ENCODE measurements around the gene CDH8.

Gene CDH8

GRCh38 chr16:62022688-62023087 lies 13.6 kb downstream of the CDH8 start:
- DNase-seq: no peak

DNA sequence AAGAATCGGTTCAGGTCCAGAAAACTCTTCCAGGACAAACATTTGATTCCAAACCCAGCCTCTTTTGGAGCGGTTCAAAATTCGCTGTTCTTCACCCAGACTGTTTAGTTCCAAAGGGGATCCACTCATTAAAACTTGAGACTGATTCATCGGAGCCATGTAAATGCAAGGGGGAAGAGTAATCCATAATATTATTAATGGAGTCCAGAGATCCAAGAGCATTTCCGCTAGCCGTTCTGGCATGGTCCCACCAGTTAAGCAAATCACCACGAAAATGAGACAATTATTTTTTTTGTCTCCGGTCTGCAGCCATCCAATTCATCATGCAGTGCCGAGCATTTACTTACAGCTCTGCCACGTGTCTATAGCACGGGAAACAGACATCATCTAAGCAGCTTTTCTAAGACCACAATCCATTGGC lies 15.1 kb downstream of the CDH8 start:
- no peak for DNase-seq

GRCh38 chr16:62020681-62021080 lies 15.6 kb downstream of the CDH8 start:
- no peak for DNase-seq

DNA sequence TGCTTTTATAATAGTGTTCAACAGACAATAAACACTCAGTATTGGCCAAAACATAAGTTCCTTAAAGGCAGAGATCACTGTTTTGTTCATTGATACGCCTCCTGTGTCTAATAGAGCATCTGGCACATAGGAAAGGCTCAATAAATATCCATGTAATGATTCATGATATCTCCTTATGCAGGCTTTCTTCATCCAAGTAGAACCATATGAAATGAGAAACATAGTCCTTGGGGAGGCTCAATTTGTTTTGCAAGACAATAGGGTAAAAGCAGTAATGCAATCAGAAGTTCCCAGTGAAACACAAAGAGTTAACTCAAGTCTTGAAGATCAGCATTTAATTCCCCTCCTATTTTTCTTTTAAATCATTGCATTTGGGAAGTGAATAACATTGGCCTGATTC lies 16.4 kb downstream of the CDH8 start:
- DNase-seq: no peak

DNA sequence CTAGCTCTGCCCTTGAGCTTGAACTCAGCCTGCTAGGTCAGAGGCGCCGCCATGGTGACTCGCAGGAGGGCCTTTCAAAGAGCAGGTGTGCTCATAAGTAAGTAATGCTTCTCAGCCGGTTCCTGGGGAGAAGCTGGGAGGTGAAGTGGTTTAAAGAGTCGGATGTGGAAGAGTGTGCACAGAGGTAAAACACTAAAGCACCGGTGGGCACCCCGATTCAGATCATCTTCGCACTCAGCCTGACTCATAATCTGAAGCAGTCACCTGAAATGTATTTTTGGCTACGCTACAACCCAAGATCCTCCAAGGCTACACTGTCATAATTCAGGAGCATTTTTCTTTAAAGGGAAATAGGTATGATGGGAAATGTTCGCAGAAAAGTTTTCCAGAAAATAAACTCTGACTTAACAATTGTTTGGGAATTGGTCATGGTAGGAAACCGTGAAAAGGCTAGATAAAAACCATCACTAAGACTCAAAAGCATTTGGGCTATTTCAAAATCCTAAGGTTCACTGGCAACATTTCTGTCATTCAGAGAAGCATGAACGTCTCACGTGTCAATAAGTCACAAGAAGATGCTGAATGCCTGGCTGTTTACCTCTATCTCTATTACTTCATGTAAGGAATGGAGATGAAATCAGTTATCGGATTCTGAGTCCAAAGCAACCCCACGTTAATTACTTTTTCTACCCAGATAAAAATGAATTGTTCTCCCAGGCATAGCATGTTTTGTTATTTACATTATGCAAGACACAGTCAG lies 17.8 kb downstream of the CDH8 start:
- DNase-seq: no peak

DNA sequence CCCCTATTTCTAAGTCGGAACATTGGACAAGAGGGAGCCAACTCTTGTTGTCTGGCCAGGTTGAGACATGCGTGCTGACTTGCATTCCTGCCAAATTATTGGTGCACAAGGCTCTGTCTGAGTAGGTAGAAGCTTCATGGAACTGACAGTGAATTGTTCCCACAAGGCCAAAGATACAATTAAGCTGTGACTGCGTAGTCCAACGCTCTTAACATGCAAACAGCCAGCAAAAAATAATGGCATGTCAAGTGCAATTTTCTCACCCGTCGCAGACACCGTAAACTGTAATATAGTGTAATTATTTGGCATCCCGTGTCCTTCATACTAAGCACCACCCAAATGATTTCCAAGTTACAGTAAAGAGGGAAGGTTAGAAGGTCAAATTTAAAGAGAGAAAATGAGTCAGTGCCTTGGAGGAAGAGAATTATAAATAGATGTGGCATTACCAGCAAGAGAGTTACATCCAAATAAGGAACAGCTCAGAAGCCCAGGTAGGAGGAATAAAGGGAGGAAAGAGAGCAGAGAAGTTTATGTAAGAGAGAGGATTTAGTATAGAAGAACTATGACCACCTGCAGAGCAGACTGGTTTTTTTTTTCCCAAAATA lies 21.8 kb downstream of the CDH8 start:
- DNase-seq: no peak

DNA sequence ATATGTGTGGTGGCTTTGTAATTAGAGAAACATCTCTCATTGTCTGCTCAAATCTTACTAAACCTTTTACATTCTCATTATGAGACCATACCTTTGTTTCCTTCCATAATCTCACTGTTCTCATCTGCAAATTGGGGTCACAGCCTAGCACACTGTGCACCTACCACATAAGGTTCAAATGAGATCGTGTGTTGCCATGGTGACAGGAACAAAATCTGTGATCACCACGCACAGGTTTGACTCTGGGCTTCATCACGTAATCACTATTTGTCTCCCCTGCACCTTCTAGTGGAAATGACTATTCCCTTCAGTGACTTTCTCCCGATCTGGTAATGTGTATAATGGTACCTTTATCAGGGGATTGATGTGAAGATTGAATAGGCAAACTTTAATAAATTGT lies 26.1 kb downstream of the CDH8 start:
- no peak for DNase-seq

DNA sequence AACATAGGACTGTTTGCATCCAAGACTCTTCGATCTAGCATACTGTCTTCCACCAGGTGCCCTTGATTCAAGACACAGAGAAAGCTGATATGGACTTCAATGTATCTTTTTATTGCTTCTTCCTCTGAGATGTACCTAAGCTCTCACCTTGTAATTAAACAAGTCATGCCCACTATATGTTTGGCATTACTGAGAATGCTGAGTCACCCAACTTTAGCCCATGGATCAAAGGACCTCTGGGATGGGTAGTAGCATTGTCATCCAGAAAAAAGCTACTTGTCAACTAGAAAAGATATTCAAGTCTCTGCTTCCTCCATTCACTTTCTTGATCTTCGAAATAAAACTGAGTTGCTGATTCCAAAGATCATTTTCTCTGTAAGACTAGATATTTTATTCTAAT lies 37.8 kb downstream of the CDH8 start:
- DNase-seq: no peak

- DNase-seq: no peak
Observed at GRCh38 chr16:61993108-61993507, 43.1 kb downstream of the CDH8 start.

DNA sequence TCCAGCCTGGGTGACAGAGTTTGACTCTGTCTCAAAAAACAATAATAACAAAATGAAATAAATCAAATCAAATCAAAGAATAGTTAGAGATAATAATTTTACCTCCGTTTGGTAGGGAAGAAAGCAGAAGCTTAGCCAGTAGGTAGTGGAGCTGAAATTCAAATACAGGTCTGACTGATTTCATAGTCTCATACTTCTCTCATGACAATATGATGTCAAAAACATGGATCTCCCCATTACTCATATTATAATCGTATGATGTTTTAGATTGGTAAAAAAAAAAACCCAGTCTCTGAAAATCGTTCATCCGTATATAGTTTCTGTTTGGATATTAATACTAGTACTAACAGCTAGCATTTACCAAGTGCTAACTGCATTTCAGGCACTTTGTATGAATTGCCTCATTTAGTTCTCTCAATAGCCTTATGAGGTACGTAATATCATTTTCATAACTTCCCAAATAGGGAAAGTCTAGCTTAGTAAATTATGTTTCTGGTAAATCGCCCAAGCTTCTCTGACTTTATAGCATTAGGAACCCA lies 48.7 kb downstream of the CDH8 start:
- no peak for DNase-seq

DNA sequence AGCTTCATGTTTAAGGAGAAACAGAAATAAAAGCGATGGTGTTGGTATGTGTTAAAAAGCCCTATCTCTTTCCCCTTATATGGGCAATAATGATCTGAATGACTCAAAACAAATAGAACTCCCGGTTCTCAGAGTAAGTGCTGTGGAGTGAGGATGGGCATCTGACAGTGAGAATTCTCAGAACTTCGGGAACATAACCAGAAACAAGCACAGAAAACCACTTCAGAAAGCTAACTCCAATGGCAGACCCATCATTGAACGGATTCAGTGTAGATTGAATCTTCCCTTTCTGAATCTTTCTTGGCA lies 67.2 kb downstream of the CDH8 start:
- DNase-seq: no peak

DNA sequence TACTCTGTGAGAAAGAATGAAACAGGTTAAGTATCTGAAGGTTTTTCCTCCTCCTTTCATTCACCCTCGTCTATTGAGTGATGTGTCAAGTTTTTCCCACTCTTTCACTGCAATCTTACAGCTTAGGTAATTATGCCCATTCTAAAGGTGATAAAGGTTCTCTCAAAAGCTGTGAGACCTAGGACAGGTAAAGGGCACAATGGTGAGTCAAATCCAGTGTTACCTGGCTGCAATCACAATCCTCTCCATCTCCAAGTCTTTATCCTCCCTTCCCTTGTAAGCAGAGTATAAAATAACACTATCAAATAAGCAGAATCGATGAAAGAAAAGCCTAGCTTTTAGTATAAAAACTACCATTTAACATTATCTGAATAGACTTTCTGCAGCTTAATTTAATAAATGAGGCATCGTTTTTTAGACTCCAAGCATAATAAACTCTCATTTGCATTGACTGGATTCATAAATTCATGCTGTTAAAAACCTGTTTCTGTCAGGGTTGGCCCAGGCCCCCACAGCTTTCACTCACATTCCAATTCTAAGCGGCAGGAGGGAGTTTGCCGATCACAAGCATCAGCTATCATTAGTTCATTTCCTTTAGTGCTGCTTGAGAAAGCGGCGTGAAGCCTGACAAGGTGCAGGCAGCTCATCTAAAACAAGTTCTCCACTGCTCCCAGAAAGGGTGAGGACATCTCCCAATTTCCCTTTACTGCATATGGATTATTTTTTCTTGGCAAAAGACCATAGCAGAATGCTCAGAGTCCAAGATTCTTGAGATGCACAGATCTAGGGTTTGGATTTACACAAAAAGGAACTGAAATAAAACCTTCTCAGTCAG lies 67.8 kb downstream of the CDH8 start:
- no peak for DNase-seq

GRCh38 chr16:61957075-61957855 lies 79.0 kb downstream of the CDH8 start:
- DNase-seq: no peak

DNA sequence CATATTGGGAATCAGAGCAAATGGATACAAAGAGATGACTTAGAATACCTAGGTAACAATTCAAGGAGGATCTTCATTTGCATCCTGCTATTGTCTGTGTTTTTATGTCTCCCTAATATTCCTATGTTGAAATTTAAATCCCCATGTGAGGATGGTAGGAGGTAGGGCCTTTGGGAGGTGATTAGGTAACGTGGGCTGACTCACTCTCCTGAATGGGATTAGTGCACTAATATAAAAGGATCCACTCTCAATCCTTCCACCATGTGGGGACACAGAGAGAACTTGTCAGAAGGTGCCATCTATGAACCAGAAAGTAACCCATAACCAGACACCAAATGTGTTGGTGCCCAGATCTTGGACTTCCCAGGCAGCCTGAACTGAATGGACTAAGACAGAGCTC lies 83.4 kb downstream of the CDH8 start:
- no peak for DNase-seq

DNA sequence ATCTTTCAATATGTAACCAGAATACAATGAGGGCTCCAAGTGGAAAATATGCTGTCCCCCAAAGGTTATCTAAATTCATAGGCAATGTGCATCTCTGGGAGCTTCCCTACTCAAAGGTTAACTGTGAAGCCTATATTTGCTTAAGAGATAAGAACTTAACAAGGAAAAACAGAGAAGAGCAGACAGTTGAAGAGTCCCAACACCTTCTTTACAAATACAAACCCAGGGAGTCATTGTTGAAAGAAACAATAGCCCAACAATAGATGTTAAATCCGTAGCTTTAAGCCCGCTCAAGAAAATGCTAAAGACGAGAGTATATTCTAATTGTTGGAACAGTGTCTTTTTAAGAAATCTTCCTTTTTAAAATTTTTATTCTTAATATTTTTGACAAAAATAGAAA lies 87.8 kb downstream of the CDH8 start:
- DNase-seq: no peak

GRCh38 chr16:61946019-61946418 lies 90.2 kb downstream of the CDH8 start:
- no peak for DNase-seq

DNA sequence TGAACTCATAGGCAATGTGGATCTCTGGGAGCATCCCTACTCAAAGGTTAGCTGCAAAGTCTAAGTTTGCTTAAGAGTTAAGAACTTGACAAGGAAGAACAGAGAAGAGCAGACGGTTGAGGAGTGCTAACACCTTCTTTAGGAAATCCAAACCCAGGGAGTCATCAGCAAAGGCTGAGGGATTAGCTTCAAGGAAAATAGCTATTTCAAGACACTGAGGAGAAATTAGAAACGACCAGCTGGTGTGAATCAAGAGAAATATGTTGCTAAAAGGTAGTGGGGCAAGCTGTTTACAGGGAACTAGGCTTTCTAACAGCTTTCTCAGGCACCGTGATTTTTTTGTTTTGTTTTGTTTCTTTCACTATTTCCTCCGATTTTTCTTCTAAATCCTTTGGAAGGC lies 90.7 kb downstream of the CDH8 start:
- DNase-seq: no peak

GRCh38 chr16:61944004-61944403 lies 92.2 kb downstream of the CDH8 start:
- DNase-seq: no peak

DNA sequence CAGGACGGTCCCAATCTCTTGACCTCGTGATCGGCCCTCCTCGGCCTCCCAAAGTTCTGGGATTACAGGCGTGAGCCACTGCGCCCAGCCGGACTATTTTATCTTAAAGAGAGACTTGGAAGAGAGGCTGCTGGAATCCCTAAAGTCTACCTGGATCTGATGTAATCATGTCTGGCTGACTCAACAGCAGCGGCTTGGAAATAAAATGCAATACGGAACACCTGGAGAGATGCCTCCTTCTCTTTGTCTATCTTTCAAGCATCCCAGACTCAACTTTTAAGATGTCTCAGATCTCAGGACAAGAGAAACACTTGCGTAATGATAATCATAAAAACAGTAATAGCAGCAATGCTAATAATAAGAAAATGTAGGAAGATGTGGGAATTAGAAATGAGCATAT lies 95.6 kb downstream of the CDH8 start:
- no peak for DNase-seq

- no peak for DNase-seq
Observed at GRCh38 chr16:61937646-61938045, 98.6 kb downstream of the CDH8 start.

DNA sequence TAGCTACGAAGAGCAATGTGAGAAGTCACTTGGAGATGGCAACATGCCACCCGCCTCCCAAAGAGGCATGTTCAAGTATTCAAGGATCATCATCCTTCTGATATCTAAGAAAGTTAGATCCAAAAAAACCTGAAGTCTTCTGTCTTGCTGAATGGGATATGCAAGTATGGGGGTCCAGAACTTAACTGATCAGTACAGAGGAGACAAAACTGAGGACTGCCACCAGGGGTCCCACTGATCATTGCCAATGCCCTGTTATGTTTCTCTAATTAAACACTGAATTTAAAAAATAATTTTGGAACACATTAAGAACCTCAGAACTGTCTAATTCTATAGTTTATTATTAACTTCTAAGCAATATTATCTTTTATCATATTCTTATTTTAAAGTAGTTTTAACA lies 99.7 kb downstream of the CDH8 start:
- DNase-seq: no peak

DNA sequence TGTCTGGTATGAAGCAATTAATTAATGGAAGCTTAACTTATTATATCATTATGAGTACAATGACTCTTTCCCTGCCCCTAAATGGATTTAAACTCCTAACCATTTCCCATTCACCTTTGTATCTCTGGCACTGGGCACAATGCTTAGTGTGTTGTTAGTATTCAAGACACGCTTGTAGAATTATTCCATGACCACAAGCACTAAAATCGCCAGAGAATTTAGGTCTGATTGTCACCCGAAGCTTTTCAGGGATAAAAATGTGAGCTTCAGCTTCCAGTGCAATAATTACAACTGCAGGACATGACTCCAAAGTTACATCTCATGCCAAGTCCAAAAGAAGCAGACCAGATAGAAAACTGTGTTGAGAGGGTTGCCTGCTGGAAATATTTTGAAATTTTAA lies 101.6 kb downstream of the CDH8 start:
- DNase-seq: no peak

DNA sequence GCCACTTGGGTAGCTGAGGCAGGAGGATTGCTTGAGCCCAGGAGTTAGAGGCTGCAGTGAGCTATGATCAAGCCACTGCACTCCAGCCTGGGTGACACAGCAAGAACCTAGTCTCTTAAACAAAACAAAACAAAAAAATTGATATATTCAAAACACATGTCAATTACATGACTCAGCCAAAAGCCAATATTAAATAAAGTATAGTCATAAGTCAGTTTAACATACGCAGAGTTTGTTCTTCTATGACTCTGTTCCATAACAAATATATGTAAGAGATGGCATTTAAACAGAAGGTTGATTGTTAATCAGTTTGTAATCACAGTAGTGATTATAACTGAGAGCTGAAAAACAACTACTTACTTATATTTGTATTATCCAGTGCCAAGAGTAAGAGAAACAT lies 106.5 kb downstream of the CDH8 start:
- DNase-seq: no peak

Data from stimulated activated naive CD4-positive, alpha-beta T cell (primary cell).